ENCODE data around the gene HIPK3.
A peak's percentile ranks its signal among the peaks of the same experiment; 100 is the strongest.
"Not testable (repeated sequence)": the region's sequence is repeated elsewhere in the genome, so short reads cannot be mapped to it uniquely, and the experiment has no call there.

The HIPK3 gene

DNA sequence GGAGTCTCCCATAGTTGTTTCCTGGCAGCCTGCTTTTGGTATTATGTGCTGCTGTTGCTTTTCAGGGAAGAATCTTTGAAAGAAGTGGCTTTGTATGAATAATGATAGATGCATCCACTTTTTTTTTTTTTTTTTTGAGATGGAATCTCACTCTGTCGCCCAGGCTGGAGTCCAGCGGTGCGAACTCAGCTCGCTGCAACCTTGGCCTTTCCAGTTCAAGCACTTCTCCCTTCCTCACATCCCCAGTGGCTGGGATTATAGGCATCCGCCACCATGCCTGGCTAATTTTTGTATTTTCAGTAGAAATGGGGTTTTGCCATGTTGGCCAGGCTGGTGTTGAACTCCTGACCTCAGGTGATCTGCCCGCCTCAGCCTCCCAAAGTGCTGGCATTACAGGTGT, 49.6 kb downstream of the HIPK3 start:
- DNase-seq (ENCODE audit: low spot score): not testable (repeated sequence)

DNA sequence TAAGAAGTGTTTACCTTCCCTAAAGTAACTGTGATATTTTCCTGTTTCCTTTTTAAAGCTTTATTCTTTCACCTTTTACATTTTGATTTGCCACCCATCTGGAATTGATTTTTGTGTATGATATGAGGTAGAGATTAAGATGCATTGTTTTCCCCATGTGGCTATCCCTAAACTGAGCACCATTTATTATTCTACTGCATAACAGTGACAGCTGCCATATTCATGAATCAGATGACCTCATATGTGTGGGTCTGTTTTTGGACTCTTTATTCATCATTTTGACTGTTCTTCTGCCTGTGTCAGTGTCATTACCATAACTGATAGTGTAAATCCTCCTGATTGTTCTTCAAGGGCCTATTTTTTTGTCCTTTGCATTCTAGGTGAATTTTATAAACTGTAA, 50.8 kb downstream of the HIPK3 start:
- no peak for DNase-seq (ENCODE audit: low spot score)

DNA sequence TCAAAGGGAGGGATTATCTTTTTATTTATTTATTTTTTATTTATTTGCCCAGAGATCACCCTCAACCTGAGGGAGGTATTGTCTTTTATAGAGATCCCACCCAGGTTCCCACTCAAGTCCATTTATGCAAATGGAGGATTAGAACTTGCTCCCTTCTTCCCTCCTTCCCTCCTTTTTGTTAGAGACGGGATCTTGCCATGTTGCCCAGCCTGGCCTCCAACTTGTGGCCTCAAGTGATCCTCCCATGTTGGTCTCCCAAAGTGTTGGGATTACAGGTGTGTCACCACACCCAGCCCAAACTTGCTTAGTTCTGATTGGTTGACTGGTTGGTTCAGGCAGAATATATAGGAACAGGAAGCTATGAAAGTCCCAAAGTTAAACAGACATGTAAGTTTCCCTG, 51.9 kb downstream of the HIPK3 start:
- no peak for DNase-seq (ENCODE audit: low spot score)

- DNase-seq (ENCODE audit: low spot score): no peak
Observed at GRCh38 chr11:33310720-33311500, 53.7 kb downstream of the HIPK3 start.

GRCh38 chr11:33311680-33312079, 54.5 kb downstream of the HIPK3 start:
- no peak for DNase-seq (ENCODE audit: low spot score)

DNA sequence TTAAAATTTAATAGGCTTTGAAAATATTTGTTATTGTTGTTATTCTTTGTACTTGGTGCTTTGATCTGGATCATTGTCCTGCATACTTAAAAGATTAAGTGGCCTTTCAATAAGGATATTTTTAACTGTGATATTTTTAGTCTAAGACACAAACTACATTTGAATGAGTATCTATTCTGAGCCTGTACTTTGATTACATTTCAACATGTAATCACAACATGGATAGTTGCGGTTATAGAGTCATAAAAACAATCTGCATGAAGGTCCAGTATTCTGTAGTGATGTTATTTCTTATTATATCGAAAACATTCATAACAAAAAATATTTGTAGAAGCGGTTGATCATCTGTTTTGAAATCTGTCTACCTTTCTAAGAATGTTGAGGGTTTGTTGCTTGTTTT, 58.6 kb downstream of the HIPK3 start:
- no peak for DNase-seq (ENCODE audit: low spot score)

- DNase-seq (ENCODE audit: low spot score): no peak
Observed at GRCh38 chr11:33317662-33318061, 60.5 kb downstream of the HIPK3 start.

DNA sequence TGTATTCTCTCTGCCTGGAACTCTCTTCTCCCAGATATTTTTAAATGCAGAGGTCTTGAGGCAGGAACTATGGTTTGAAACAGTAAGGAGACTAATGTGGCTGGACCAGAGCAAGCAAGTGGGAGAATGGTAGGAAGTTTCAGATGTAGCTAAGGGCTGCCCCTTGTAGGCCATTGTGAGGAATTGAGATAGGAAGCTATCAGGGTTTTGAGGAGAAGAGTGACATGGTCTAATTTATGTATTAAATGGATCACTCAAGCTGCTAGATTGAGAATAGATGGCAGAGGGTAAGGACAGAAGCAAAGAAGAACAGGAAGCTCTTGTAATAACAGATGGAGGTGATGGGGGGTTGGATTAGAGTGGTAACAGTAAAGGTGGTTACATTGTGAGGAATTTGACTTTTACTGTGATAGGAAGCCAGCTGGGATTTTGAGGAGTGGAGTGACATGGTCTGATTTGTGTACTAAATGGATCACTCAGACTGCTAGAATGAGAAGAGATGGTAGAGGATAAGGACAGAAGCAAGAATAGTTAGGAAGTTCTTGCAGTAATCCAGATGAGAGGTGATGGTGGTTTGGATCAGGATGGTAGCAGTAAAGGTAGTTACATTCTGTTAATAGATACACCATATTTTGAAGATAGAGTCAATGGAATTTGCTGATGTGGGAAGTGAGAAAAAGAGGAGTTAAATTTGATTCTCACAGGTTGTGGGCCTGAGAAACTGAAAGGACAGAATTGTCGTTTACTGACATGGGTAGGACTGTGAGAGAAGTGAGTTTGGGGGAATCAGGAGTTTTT, 63.0 kb downstream of the HIPK3 start:
- DNase-seq (ENCODE audit: low spot score): no peak

DNA sequence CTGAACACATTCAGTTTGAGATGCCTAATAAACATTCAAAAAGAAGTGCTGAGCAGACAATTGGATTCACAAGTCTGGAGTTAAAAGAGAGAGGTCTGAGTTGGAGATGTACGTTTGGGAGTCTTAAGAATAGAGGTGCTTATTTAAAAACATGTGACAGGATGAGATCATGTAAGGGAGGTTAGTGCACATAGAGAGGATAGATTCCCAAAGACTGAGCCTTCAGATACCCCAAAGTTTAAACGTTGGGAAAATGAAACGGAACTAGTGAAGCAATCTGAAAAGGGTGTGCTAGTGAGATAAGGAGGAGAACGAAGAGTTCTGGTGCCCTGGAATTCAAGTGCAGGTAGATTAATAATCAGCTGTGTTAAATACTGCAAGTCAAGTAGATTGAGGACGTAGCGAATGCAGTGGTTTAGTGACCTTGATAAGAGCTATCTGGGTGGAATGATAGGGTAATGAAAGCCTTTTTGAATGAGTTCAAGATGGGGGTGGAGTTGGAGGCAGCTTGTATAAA, 63.7 kb downstream of the HIPK3 start:
- DNase-seq (ENCODE audit: low spot score): no peak

GRCh38 chr11:33321422-33321821, 64.2 kb downstream of the HIPK3 start:
- no peak for DNase-seq (ENCODE audit: low spot score)

- DNase-seq (ENCODE audit: low spot score): no peak
Observed at GRCh38 chr11:33323421-33323820, 66.2 kb downstream of the HIPK3 start.

DNA sequence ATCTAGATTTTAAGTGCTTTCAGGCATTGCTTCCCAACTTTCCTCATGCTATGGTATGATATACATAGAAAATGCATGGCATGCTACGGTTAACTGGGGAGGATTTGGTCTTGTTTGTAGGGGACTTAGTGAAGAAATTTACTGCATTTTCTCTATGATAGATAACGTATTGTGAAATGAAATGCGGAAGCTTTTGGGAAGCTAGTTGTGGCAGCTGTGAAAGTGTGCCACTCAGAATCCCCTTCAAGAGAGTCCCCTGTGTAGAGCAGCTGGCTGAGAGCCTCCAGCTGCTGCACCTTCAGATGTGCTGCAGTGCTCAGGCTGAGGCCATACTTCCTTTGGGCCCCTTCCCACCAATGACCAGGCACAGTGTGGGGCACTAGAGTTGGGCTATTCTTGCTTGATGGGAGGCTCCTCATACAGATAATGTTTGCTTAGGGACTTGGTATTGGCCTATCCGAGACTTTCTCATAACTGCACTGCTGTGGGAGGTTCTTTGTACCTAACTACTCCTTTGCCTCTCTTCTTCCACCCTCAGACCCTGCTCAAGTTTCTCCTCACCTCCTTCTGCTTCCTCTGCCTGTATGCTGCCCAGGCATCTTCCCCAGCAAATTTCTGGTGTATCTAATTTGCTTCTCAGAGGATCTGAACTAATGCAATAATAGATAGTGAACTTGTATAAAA, 67.3 kb downstream of the HIPK3 start:
- DNase-seq (ENCODE audit: low spot score): no peak

DNA sequence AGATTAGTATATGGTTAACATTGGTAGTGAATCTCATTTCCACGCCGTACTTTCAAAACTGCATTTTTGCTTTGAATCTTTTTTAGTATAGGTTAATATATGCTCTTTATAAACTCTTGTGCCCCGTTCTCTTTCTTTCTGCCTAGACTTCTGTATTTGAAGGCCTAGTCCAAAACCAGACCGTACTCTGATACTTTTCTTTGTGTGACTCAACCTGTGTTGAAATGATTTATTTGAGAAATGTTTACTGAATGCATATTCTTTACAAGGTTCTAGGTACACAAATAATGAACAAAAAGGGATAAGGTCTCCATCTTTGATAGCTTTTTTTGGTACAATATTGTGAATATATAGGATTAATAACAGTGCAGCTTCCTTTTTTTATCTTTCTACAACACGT, 68.3 kb downstream of the HIPK3 start:
- no peak for DNase-seq (ENCODE audit: low spot score)

- DNase-seq (ENCODE audit: low spot score): peak; percentile 37
Observed at GRCh38 chr11:33329705-33330329, 72.6 kb downstream of the HIPK3 start.

- no peak for DNase-seq (ENCODE audit: low spot score)
Observed at GRCh38 chr11:33333816-33334215, 76.6 kb downstream of the HIPK3 start.

DNA sequence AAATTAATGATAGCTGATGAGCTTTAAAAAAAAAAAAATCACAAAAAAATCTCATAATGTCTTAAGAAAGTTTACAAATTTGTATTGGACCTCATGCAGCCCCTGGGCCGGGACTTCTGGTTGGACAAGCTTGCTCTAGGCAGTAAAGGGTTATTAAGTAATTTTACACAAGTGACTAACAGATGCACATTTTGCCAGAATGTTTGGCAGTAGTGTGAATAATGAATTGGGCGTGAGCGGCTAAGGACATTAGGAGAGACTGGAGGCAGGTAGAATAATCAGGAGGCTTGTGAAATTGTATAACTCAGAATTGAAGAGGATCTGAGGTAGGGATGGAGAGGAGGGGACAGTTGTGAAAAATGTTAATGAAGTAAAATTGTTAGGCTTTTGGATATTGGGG, 77.4 kb downstream of the HIPK3 start:
- no peak for DNase-seq (ENCODE audit: low spot score)

- DNase-seq (ENCODE audit: low spot score): no peak
Observed at GRCh38 chr11:33339247-33339646, 82.1 kb downstream of the HIPK3 start.

- DNase-seq (ENCODE audit: low spot score): no peak
Observed at GRCh38 chr11:33344611-33345010, 87.4 kb downstream of the HIPK3 start.

GRCh38 chr11:33347490-33348125, 90.4 kb downstream of the HIPK3 start:
- DNase-seq (ENCODE audit: low spot score): no peak

- DNase-seq (ENCODE audit: low spot score): no peak
Observed at GRCh38 chr11:33350287-33350686, 93.1 kb downstream of the HIPK3 start.

- no peak for DNase-seq (ENCODE audit: low spot score)
Observed at GRCh38 chr11:33358150-33358831, 101.1 kb downstream of the HIPK3 start.

Data from AG08396 (cell line).